ENCODE results near the gene ARMS2. TPM values are rescaled to one million over a fixed set of nuclear protein-coding genes. Genes with fewer than 3 reads are reported as not detected.

Gene ARMS2
- total RNA-seq, 1 donor from 2014 or later: not detected

GRCh38 chr10:122465401-122466040 is 11.1 kb downstream of the ARMS2 start:
- peak overlapping the region; percentile 90 for H3K4me3 Mint-ChIP-seq (ENCODE audit: unreplicated experiment)
- no peak for TF ChIP-seq CTCF (IDR thresholded peaks at IDR 0.05)
- H3K9me3 Mint-ChIP-seq (ENCODE audit: unreplicated experiment): no peaks in the 10 kb centered on the region
- H3K4me1 Mint-ChIP-seq (ENCODE audit: unreplicated experiment): peaks cover 82% of the 10 kb centered on the region
- H3K36me3 Mint-ChIP-seq (ENCODE audit: unreplicated experiment): peaks cover 27% of the 10 kb centered on the region
- peak overlapping the region; percentile 32 for H3K27ac Mint-ChIP-seq (ENCODE audit: unreplicated experiment)
- DNase-seq (ENCODE audit: extremely low spot score, unreplicated experiment): no peak
- no peaks in the 10 kb centered on the region for H3K27me3 Mint-ChIP-seq (ENCODE audit: unreplicated experiment)

GRCh38 chr10:122466951-122467381 is 12.5 kb downstream of the ARMS2 start:
- H3K27me3 Mint-ChIP-seq (ENCODE audit: unreplicated experiment): no peaks in the 10 kb centered on the region
- H3K9me3 Mint-ChIP-seq (ENCODE audit: unreplicated experiment): no peaks in the 10 kb centered on the region
- H3K36me3 Mint-ChIP-seq (ENCODE audit: unreplicated experiment): peaks cover 31% of the 10 kb centered on the region
- peak overlapping the region; percentile 95 for H3K27ac Mint-ChIP-seq (ENCODE audit: unreplicated experiment)
- peaks cover 93% of the 10 kb centered on the region for H3K4me1 Mint-ChIP-seq (ENCODE audit: unreplicated experiment)
- DNase-seq (ENCODE audit: extremely low spot score, unreplicated experiment): no peak
- TF ChIP-seq CTCF (IDR thresholded peaks at IDR 0.05): no peak
- no peak overlapping the region for H3K4me3 Mint-ChIP-seq (ENCODE audit: unreplicated experiment)

GRCh38 chr10:122467701-122468100 is 13.2 kb downstream of the ARMS2 start:
- DNase-seq (ENCODE audit: extremely low spot score, unreplicated experiment): no peak
- H3K9me3 Mint-ChIP-seq (ENCODE audit: unreplicated experiment): no peaks in the 10 kb centered on the region
- H3K27ac Mint-ChIP-seq (ENCODE audit: unreplicated experiment): peak overlapping the region; percentile 95
- no peaks in the 10 kb centered on the region for H3K27me3 Mint-ChIP-seq (ENCODE audit: unreplicated experiment)
- no peak for TF ChIP-seq CTCF (IDR thresholded peaks at IDR 0.05)
- peak overlapping the region; percentile 18 for H3K4me3 Mint-ChIP-seq (ENCODE audit: unreplicated experiment)
- peaks cover 34% of the 10 kb centered on the region for H3K36me3 Mint-ChIP-seq (ENCODE audit: unreplicated experiment)
- peaks cover 96% of the 10 kb centered on the region for H3K4me1 Mint-ChIP-seq (ENCODE audit: unreplicated experiment)

DNA sequence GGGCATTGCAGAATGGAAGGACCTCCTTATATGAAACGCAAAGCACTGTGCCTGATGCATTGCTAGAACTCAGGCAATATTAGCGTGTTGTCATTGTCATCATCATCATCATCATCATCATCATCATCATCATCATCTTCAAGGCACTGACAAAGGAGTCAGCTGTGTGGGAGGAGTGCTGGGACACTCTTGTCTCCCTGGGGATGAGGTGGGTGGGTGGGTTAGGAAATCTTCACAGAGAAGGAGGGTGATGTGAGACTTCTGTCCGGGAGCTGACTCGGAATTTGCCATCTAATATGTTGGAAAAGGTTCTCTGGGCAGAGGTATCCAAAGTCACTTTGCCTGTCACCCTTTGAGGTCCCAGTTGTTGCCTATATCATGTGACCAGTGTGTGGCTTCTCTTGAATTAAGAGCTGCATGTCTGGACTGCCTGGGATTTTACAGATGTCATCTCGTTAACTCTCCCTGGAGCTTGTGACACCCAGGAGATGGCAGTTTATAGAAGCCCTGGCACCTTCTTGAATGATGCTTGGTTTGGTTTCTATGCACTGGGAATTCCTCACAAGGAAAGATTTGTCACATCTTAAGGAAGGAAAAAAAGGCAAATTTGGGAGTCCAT is 14.0 kb downstream of the ARMS2 start:
- no peak for TF ChIP-seq CTCF (IDR thresholded peaks at IDR 0.05)
- H3K27me3 Mint-ChIP-seq (ENCODE audit: unreplicated experiment): no peaks in the 10 kb centered on the region
- H3K4me1 Mint-ChIP-seq (ENCODE audit: unreplicated experiment): peaks cover 95% of the 10 kb centered on the region
- peaks cover 34% of the 10 kb centered on the region for H3K36me3 Mint-ChIP-seq (ENCODE audit: unreplicated experiment)
- no peaks in the 10 kb centered on the region for H3K9me3 Mint-ChIP-seq (ENCODE audit: unreplicated experiment)
- H3K27ac Mint-ChIP-seq (ENCODE audit: unreplicated experiment): peak overlapping the region; percentile 95
- DNase-seq (ENCODE audit: extremely low spot score, unreplicated experiment): no peak
- peak overlapping the region; percentile 55 for H3K4me3 Mint-ChIP-seq (ENCODE audit: unreplicated experiment)

DNA sequence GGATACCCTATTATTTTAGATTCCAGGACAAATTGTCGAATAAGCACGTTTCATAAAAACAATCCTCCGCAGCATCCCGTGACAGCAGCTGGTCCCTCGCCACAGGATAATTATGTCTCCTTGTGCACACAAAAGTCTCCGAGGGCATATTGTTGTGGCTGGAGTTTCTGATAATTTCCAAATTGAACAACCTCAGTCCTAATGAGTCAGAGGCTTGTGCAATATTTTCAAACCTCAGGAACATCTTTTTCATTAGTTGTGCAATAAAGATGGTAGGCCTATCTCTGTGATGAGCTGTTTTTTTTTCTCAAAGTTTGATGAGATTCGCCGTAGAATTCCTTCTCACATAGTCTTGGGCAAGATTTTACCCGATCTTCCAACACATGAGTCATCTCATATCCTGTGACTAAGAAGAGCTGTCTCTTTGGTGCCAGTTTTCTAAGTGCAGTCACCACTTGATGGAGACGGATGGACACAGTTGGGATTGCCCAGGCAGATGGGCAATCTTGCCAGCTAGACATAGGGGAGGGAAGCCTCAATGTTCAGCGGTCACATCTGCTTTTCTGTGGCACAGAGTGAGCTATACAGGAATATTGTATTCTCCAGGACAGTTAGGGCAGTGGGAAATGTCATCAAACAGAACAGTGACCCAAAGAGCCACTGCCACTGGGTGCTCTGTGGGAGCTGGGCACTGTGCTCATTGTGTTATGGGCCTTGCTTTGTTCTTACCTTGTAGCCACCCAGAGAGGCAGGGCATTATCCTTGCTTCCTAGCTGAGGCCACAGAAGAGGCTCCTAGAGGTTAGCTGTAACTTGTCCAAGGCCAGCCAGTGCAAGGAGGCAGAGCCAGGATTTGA is 14.7 kb downstream of the ARMS2 start:
- DNase-seq (ENCODE audit: extremely low spot score, unreplicated experiment): no peak
- no peaks in the 10 kb centered on the region for H3K27me3 Mint-ChIP-seq (ENCODE audit: unreplicated experiment)
- H3K27ac Mint-ChIP-seq (ENCODE audit: unreplicated experiment): peak overlapping the region; percentile 95
- peak overlapping the region; percentile 55 for H3K4me3 Mint-ChIP-seq (ENCODE audit: unreplicated experiment)
- peak; percentile 14 for TF ChIP-seq CTCF (IDR thresholded peaks at IDR 0.05)
- H3K36me3 Mint-ChIP-seq (ENCODE audit: unreplicated experiment): peaks cover 30% of the 10 kb centered on the region
- no peaks in the 10 kb centered on the region for H3K9me3 Mint-ChIP-seq (ENCODE audit: unreplicated experiment)
- peaks cover 95% of the 10 kb centered on the region for H3K4me1 Mint-ChIP-seq (ENCODE audit: unreplicated experiment)
